ENCODE data around the gene CHST8. TPM values are rescaled to one million over a fixed set of nuclear protein-coding genes. Genes with fewer than 3 reads are reported as not detected.

CHST8 gene
- total RNA-seq, 1 donor from 2014 or later, result 3.0 TPM

DNA sequence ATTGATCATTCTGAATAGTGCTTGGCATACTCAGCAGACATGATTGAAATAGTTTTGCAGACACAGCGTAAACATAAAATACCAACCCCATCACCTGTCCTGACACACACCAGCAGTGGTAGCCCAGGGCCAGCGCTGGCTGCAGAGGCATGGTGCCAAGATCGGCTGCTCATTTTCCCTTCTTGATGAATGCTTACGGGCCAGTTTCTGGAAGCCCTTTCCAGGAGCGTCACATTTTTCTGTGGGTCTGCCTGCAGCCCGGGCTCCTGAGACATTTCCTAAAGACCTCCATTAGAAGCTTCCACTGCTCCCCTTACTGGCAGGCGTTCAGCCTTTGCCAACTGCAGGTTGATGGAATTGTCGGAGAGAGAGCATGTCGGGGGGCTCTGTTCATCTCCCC lies 48.6 kb downstream of the CHST8 start:
- no peak overlapping the region for H3K4me3 Mint-ChIP-seq (ENCODE audit: low read depth)
- peaks cover 8% of the 10 kb centered on the region for H3K27me3 Mint-ChIP-seq
- no peaks in the 10 kb centered on the region for H3K4me1 Mint-ChIP-seq (ENCODE audit: low read depth)
- H3K9me3 Mint-ChIP-seq (ENCODE audit: low read depth), result no peaks in the 10 kb centered on the region
- no peak overlapping the region for H3K27ac Mint-ChIP-seq
- TF ChIP-seq, protein P1, sequence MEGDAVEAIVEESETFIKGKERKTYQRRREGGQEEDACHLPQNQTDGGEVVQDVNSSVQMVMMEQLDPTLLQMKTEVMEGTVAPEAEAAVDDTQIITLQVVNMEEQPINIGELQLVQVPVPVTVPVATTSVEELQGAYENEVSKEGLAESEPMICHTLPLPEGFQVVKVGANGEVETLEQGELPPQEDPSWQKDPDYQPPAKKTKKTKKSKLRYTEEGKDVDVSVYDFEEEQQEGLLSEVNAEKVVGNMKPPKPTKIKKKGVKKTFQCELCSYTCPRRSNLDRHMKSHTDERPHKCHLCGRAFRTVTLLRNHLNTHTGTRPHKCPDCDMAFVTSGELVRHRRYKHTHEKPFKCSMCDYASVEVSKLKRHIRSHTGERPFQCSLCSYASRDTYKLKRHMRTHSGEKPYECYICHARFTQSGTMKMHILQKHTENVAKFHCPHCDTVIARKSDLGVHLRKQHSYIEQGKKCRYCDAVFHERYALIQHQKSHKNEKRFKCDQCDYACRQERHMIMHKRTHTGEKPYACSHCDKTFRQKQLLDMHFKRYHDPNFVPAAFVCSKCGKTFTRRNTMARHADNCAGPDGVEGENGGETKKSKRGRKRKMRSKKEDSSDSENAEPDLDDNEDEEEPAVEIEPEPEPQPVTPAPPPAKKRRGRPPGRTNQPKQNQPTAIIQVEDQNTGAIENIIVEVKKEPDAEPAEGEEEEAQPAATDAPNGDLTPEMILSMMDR (IDR thresholded peaks at IDR 0.05; ENCODE audit: unreplicated experiment), result no peak
- no peak for DNase-seq (ENCODE audit: low spot score, unreplicated experiment)
- H3K36me3 Mint-ChIP-seq (ENCODE audit: insufficient read depth), result no peaks in the 10 kb centered on the region

DNA sequence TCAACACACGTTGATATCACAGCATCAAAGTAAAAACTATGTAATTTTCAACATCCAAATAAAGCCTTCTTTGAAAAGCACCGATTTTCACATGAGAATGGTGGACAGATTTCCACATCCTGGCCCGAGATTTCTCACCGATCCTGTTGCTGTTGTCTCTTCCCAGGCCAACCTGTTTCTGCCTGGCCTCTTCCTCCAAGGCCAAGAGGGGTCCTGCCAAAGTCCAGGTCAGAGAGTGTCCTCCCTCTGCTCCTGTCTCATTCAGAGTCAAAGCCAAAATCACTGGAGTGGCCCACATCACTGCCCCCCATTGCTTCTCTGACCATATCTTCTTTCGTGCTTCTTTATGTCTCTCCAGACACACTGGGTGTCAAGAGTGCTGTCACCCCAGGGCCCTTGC lies 49.5 kb downstream of the CHST8 start:
- TF ChIP-seq, protein P1 (IDR thresholded peaks at IDR 0.05; ENCODE audit: unreplicated experiment), result no peak
- Mint-ChIP-seq H3K27me3 (peaks cover 8% of the 10 kb centered on the region), H3K4me3 (ENCODE audit: low read depth) (no peak overlapping the region), H3K9me3 (ENCODE audit: low read depth) (no peaks in the 10 kb centered on the region), H3K27ac (no peak overlapping the region), H3K4me1 (ENCODE audit: low read depth) (no peaks in the 10 kb centered on the region), H3K36me3 (ENCODE audit: insufficient read depth) (no peaks in the 10 kb centered on the region)
- DNase-seq (ENCODE audit: low spot score, unreplicated experiment), result no peak

DNA sequence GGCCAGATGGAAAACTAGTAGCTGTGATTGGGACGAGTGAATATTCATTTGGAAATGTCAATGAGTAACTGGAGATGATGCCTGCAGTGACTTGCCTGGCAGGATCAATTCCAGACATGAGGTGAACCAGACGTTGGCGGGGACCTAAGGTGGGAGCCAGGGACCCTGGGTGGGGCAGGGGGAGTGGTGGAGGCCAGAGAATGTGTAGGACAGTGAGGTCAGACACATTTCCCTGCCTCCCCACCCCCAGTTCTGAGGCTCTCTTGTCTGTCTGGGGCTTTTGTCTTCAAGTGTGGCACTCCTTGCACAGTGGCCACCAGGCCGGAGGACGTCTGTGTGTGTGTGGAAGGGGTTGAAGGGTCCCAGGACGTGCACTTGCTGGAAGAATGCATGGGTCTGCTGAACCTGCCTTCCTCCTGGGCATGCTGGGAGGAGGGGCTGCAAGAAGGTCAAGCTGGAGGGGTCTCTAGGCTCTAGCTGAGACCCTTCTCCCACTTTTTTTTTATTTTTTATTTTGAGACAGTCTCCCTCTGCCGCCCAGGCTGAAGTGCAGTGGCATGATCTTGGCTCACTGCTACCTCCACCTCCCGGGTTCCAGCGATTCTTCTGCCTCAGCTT lies 51.6 kb downstream of the CHST8 start:
- Mint-ChIP-seq H3K27ac (no peak overlapping the region), H3K9me3 (ENCODE audit: low read depth) (no peaks in the 10 kb centered on the region), H3K4me3 (ENCODE audit: low read depth) (no peak overlapping the region), H3K4me1 (ENCODE audit: low read depth) (no peaks in the 10 kb centered on the region), H3K27me3 (peaks cover 8% of the 10 kb centered on the region), H3K36me3 (ENCODE audit: insufficient read depth) (no peaks in the 10 kb centered on the region)
- TF ChIP-seq, protein P1 (IDR thresholded peaks at IDR 0.05; ENCODE audit: unreplicated experiment), result no peak
- DNase-seq (ENCODE audit: low spot score, unreplicated experiment), result no peak

DNA sequence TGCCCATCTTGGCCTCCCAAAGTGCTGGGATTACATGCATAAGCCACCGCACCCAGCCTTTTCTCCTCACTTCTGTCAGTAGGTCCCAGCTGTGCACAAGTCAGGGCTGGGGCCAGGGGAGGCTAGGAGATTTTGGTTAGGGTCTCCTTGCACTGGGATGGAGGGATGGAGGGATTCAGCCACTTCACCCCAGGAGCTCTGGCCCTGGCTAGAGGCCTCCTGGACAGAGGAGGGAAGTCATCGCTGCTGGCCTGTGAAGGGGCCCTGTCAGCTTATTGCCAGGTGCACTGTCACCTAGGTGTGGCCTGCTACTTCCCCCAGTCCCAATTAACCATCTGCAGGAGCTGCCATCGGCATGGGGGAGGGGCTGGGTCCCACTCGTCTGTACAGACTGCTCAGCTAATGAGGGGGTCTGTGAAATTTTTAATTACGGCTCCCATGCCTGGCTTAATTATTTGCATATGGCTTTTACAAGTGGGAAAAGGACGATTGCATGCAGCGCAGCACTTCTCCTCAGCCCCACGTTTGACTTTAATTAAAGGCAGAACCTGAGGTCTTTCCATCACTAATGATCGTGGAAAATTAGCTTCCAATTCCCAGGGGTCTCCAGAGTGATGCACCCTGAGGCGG lies 52.4 kb downstream of the CHST8 start:
- Mint-ChIP-seq H3K36me3 (ENCODE audit: insufficient read depth) (no peaks in the 10 kb centered on the region), H3K4me1 (ENCODE audit: low read depth) (no peaks in the 10 kb centered on the region), H3K27ac (no peak overlapping the region), H3K4me3 (ENCODE audit: low read depth) (no peak overlapping the region), H3K27me3 (peaks cover 7% of the 10 kb centered on the region), H3K9me3 (ENCODE audit: low read depth) (no peaks in the 10 kb centered on the region)
- DNase-seq (ENCODE audit: low spot score, unreplicated experiment), result no peak
- TF ChIP-seq, protein P1 (IDR thresholded peaks at IDR 0.05; ENCODE audit: unreplicated experiment), result no peak

DNA sequence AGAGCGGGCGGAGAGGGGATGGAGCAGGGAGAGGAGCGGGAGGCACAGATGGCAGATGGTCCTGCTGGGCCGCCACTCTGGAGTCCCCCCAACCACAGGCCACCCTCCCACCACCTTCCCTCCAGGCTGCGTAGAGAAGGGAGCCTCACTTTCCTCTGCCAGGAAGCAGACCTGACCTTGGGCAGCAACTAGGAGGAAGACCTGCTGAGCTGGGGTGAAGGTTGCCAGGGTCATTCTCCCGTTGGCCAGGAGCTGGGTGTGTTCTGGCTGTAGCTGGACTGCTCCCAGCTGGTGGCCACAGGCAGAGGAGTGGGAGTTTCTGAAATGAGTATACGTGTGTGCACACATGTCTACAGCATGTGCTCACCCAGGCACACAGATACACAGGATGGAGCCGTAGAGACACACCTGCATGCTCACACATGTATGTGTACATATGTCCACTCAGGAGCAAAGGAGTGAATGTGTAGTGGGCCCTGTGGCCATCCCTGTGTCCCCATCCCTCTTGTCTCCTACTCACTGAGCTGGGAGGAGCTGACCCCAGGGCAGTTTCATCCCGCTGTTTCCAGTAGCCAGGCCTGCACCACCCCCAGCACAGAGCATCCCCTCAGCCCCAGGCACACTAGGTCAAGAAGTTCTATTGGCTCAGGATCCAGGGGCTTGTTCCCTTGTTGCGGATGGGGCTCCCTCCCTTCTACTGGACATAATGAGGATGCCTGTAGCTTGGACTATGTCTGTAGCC lies 53.0 kb downstream of the CHST8 start:
- TF ChIP-seq, protein P1 (IDR thresholded peaks at IDR 0.05; ENCODE audit: unreplicated experiment), result no peak
- Mint-ChIP-seq H3K36me3 (ENCODE audit: insufficient read depth) (no peaks in the 10 kb centered on the region), H3K27ac (no peak overlapping the region), H3K27me3 (peaks cover 11% of the 10 kb centered on the region), H3K4me3 (ENCODE audit: low read depth) (no peak overlapping the region), H3K9me3 (ENCODE audit: low read depth) (no peaks in the 10 kb centered on the region), H3K4me1 (ENCODE audit: low read depth) (no peaks in the 10 kb centered on the region)
- no peak for DNase-seq (ENCODE audit: low spot score, unreplicated experiment)
